CD4-positive, alpha-beta memory T cell (primary cell): Measurements from ENCODE around the gene KRTAP2-3. TPM values are rescaled to one million over a fixed set of nuclear protein-coding genes. Genes with fewer than 3 reads are reported as not detected.

Source experiments
- polyA plus RNA-seq, 2 donors: library from polyadenylated mRNA; unstranded; fragments of 300-500 nt; fragmentation: Illumina TruSeq; gene quantifications; one replicate each; pipeline ENCODE4 v1.2.3, GENCODE V29; 2021
- total RNA-seq, 2 experiments: library from RNA; stranded (reverse); gene quantifications; one replicate each; pipeline ENCODE4 v1.2.3, GENCODE V29; 2021

The KRTAP2-3 gene
- total and polyA plus RNA-seq, 4 experiments from 2014 or later = not detected

Other genes starting within 250 kb of the KRTAP2-3 start
Only the 30 nearest of the 38 such genes appear.
- not detected for gene KRT20, start 174.9 kb downstream of the KRTAP2-3 start, total RNA-seq
- gene KRT20, start 174.9 kb downstream of the KRTAP2-3 start, polyA plus RNA-seq = not detected
- gene KRT23, start 122.5 kb downstream of the KRTAP2-3 start, total RNA-seq = not detected
- gene KRT23, start 122.5 kb downstream of the KRTAP2-3 start, polyA plus RNA-seq = under 1 TPM in 1 of 2 donors, not detected in 1; 0.15 TPM
- not detected for gene KRT39, start 93.2 kb downstream of the KRTAP2-3 start, total RNA-seq
- not detected for gene KRT39, start 93.2 kb downstream of the KRTAP2-3 start, polyA plus RNA-seq
- not detected for gene KRT40, start 75.8 kb downstream of the KRTAP2-3 start, total RNA-seq
- gene KRT40, start 75.8 kb downstream of the KRTAP2-3 start, polyA plus RNA-seq = not detected
- not detected for gene KRTAP3-3, start 66.0 kb downstream of the KRTAP2-3 start, total RNA-seq
- not detected for gene KRTAP3-3, start 66.0 kb downstream of the KRTAP2-3 start, polyA plus RNA-seq
- not detected for gene KRTAP3-2, start 60.2 kb downstream of the KRTAP2-3 start, total RNA-seq
- gene KRTAP3-2, start 60.2 kb downstream of the KRTAP2-3 start, polyA plus RNA-seq = not detected
- gene KRTAP3-1, start 51.0 kb downstream of the KRTAP2-3 start, total RNA-seq = not detected
- not detected for gene KRTAP3-1, start 51.0 kb downstream of the KRTAP2-3 start, polyA plus RNA-seq
- not detected for gene KRTAP1-5, start 32.9 kb downstream of the KRTAP2-3 start, total RNA-seq
- gene KRTAP1-5, start 32.9 kb downstream of the KRTAP2-3 start, polyA plus RNA-seq = not detected
- gene KRTAP1-4, start 29.9 kb downstream of the KRTAP2-3 start, total RNA-seq = not detected
- not detected for gene KRTAP1-4, start 29.9 kb downstream of the KRTAP2-3 start, polyA plus RNA-seq
- gene KRTAP1-3, start 25.2 kb downstream of the KRTAP2-3 start, total RNA-seq = not detected
- not detected for gene KRTAP1-3, start 25.2 kb downstream of the KRTAP2-3 start, polyA plus RNA-seq
- gene KRTAP1-1, start 18.7 kb downstream of the KRTAP2-3 start, total RNA-seq = not detected
- gene KRTAP1-1, start 18.7 kb downstream of the KRTAP2-3 start, polyA plus RNA-seq = not detected
- not detected for gene KRTAP2-1, start 12.8 kb downstream of the KRTAP2-3 start, total RNA-seq
- not detected for gene KRTAP2-1, start 12.8 kb downstream of the KRTAP2-3 start, polyA plus RNA-seq
- gene KRTAP2-2, start 4.9 kb downstream of the KRTAP2-3 start, total RNA-seq = not detected
- gene KRTAP2-2, start 4.9 kb downstream of the KRTAP2-3 start, polyA plus RNA-seq = not detected
- not detected for gene KRTAP2-4, start 5.8 kb upstream of the KRTAP2-3 start, total RNA-seq
- gene KRTAP2-4, start 5.8 kb upstream of the KRTAP2-3 start, polyA plus RNA-seq = not detected
- not detected for gene KRTAP4-7, start 24.0 kb upstream of the KRTAP2-3 start, total RNA-seq
- not detected for gene KRTAP4-7, start 24.0 kb upstream of the KRTAP2-3 start, polyA plus RNA-seq
- gene KRTAP4-8, start 38.0 kb upstream of the KRTAP2-3 start, total RNA-seq = not detected
- gene KRTAP4-8, start 38.0 kb upstream of the KRTAP2-3 start, polyA plus RNA-seq = not detected
- gene KRTAP4-16, start 42.1 kb upstream of the KRTAP2-3 start, total RNA-seq = not detected
- not detected for gene KRTAP4-16, start 42.1 kb upstream of the KRTAP2-3 start, polyA plus RNA-seq
- gene KRTAP4-9, start 45.3 kb upstream of the KRTAP2-3 start, total RNA-seq = not detected
- not detected for gene KRTAP4-9, start 45.3 kb upstream of the KRTAP2-3 start, polyA plus RNA-seq
- gene KRTAP4-11, start 58.3 kb upstream of the KRTAP2-3 start, total RNA-seq = not detected
- gene KRTAP4-11, start 58.3 kb upstream of the KRTAP2-3 start, polyA plus RNA-seq = not detected
- not detected for gene KRTAP4-12, start 64.1 kb upstream of the KRTAP2-3 start, total RNA-seq
- gene KRTAP4-12, start 64.1 kb upstream of the KRTAP2-3 start, polyA plus RNA-seq = not detected
- not detected for gene KRTAP4-6, start 80.4 kb upstream of the KRTAP2-3 start, total RNA-seq
- under 1 TPM in 1 of 2 donors, not detected in 1; 0.24 TPM for gene KRTAP4-6, start 80.4 kb upstream of the KRTAP2-3 start, polyA plus RNA-seq
- gene KRTAP4-5, start 89.7 kb upstream of the KRTAP2-3 start, total RNA-seq = not detected
- gene KRTAP4-5, start 89.7 kb upstream of the KRTAP2-3 start, polyA plus RNA-seq = not detected
- not detected for gene KRTAP4-4, start 100.6 kb upstream of the KRTAP2-3 start, total RNA-seq
- not detected for gene KRTAP4-4, start 100.6 kb upstream of the KRTAP2-3 start, polyA plus RNA-seq
- gene KRTAP4-3, start 108.1 kb upstream of the KRTAP2-3 start, total RNA-seq = not detected
- gene KRTAP4-3, start 108.1 kb upstream of the KRTAP2-3 start, polyA plus RNA-seq = not detected
- gene KRTAP4-2, start 118.1 kb upstream of the KRTAP2-3 start, total RNA-seq = not detected
- gene KRTAP4-2, start 118.1 kb upstream of the KRTAP2-3 start, polyA plus RNA-seq = not detected
- not detected for gene KRTAP4-1, start 124.8 kb upstream of the KRTAP2-3 start, total RNA-seq
- not detected for gene KRTAP4-1, start 124.8 kb upstream of the KRTAP2-3 start, polyA plus RNA-seq
- gene KRTAP9-1, start 129.8 kb upstream of the KRTAP2-3 start, total RNA-seq = not detected
- gene KRTAP9-1, start 129.8 kb upstream of the KRTAP2-3 start, polyA plus RNA-seq = not detected
- gene KRTAP9-2, start 166.5 kb upstream of the KRTAP2-3 start, total RNA-seq = not detected
- gene KRTAP9-2, start 166.5 kb upstream of the KRTAP2-3 start, polyA plus RNA-seq = not detected
- gene KRTAP9-3, start 172.3 kb upstream of the KRTAP2-3 start, total RNA-seq = not detected
- not detected for gene KRTAP9-3, start 172.3 kb upstream of the KRTAP2-3 start, polyA plus RNA-seq
- not detected for gene KRTAP9-8, start 177.9 kb upstream of the KRTAP2-3 start, total RNA-seq
- not detected for gene KRTAP9-8, start 177.9 kb upstream of the KRTAP2-3 start, polyA plus RNA-seq